GM23338 (cell line): ENCODE results near the gene ZNF10. TPM values are rescaled to one million over a fixed set of nuclear protein-coding genes. Genes with fewer than 3 reads are reported as not detected.

Experiments
- ATAC-seq: fragments of 200-7000 bp; cut with Tn5 transposase; 3 replicates; pipeline ENCODE4 v1.9.1; 2020
- DNase-seq: peaks from one replicate; pipeline ENCODE4 v3.0.0-alpha.2; 2015; ENCODE audit warnings: low spot score
- H2AFZ ChIP-seq: fragments of 200-600 bp; sonication (generic); 2 replicates; pipeline ENCODE4 v1.8.0; 2016; ENCODE audit warnings: antibody characterized with exemption, mild to moderate bottlenecking, moderate library complexity
- H3F3A ChIP-seq: fragments of 200-600 bp; sonication (generic); replicated peaks from 2 replicates; pipeline ENCODE4 v1.8.0; 2017; ENCODE audit warnings: antibody characterized with exemption, mixed run types, low read depth
- H3K27ac ChIP-seq: fragments of 200-600 bp; sonication (generic); 2 replicates; pipeline ENCODE4 v1.6.1; 2016; ENCODE audit warnings: low read depth
- H3K27me3 ChIP-seq: fragments of 200-600 bp; sonication (generic); 2 replicates; pipeline ENCODE4 v1.8.0; 2016; ENCODE audit warnings: mild to moderate bottlenecking, mixed run types, moderate library complexity; ENCODE audit not compliant: insufficient read depth
- H3K36me3 ChIP-seq: fragments of 200-600 bp; sonication (generic); 2 replicates; pipeline ENCODE4 v1.8.0; 2016; ENCODE audit warnings: mild to moderate bottlenecking; ENCODE audit not compliant: insufficient read depth
- H3K4me1 ChIP-seq: fragments of 200-600 bp; sonication (generic); 2 replicates; pipeline ENCODE4 v1.8.0; 2016; ENCODE audit warnings: mild to moderate bottlenecking, moderate library complexity; ENCODE audit not compliant: insufficient read depth
- H3K4me2 ChIP-seq: fragments of 200-600 bp; sonication (generic); 2 replicates; pipeline ENCODE4 v1.7.1; 2017; ENCODE audit warnings: mixed run types
- H3K4me3 ChIP-seq: fragments of 200-600 bp; sonication (generic); 2 replicates; pipeline ENCODE4 v1.6.1; 2016; ENCODE audit warnings: mixed run types
- H3K79me2 ChIP-seq: fragments of 200-600 bp; sonication (generic); replicated peaks from 2 replicates; pipeline ENCODE4 v1.8.0; 2017; ENCODE audit warnings: mild to moderate bottlenecking; ENCODE audit not compliant: insufficient read depth
- H3K9me2 ChIP-seq: fragments of 200-600 bp; sonication (generic); 2 replicates; pipeline ENCODE4 v1.8.0; 2017; ENCODE audit not compliant: insufficient read depth
- H4K20me1 ChIP-seq: fragments of 200-600 bp; sonication (generic); replicated peaks from 2 replicates; pipeline ENCODE4 v1.8.0; 2017; ENCODE audit warnings: mild to moderate bottlenecking; ENCODE audit not compliant: insufficient read depth
- H3K27ac Mint-ChIP-seq: 2 replicates; pipeline ENCODE4 v1.8.0; 2020; ENCODE audit warnings: inconsistent platforms, mild to moderate bottlenecking, moderate library complexity, mixed read lengths
- H3K27me3 Mint-ChIP-seq: 3 replicates; pipeline ENCODE4 v1.8.0; 2022; ENCODE audit warnings: low read depth, mild to moderate bottlenecking, moderate library complexity, mixed read lengths, inconsistent platforms; ENCODE audit not compliant: insufficient read depth, poor library complexity
- H3K36me3 Mint-ChIP-seq: 3 replicates; pipeline ENCODE4 v1.8.0; 2021; ENCODE audit warnings: low read depth, mild to moderate bottlenecking, inconsistent platforms, moderate library complexity, mixed read lengths
- H3K4me1 Mint-ChIP-seq: 3 replicates; pipeline ENCODE4 v1.8.0; 2020; ENCODE audit warnings: mild to moderate bottlenecking, inconsistent platforms, mixed read lengths
- H3K4me3 Mint-ChIP-seq: 3 replicates; pipeline ENCODE4 v1.8.0; 2021; ENCODE audit warnings: moderate library complexity, mild to moderate bottlenecking, inconsistent platforms, mixed read lengths
- H3K9me3 Mint-ChIP-seq: 3 replicates; pipeline ENCODE4 v1.8.0; 2020; ENCODE audit warnings: moderate library complexity, mild to moderate bottlenecking, inconsistent platforms, mixed read lengths
- CREB1 ChIP-seq: fragments of 250-450 bp; sonication (Bioruptor Pico); IDR thresholded peaks from 2 replicates; pipeline ENCODE4 v1.5.0; 2020; ENCODE audit warnings: low read depth, mild to moderate bottlenecking, moderate library complexity
- CTCF ChIP-seq, 2 experiments: fragments of 200-600 bp in 1 of 2; sonication (generic) in 1 of 2; conservative IDR thresholded peaks; 2 replicates each; pipeline versions ENCODE4 v1.5.1 to v1.6.1; 2016 to 2017; ENCODE audit warnings: antibody characterized with exemption in 2 of 2, low read depth in 2 of 2, mild to moderate bottlenecking in 2 of 2, moderate library complexity in 1 of 2
- EZH2phosphoT487 ChIP-seq: fragments of 200-600 bp; sonication (generic); IDR thresholded peaks from one replicate; pipeline ENCODE4 v1.8.1; 2018; ENCODE audit warnings: antibody characterized with exemption; ENCODE audit not compliant: unreplicated experiment
- NANOG ChIP-seq: IDR thresholded peaks from 2 replicates; pipeline ENCODE4 v1.6.1; 2016; ENCODE audit warnings: antibody characterized with exemption, borderline replicate concordance
- POLR2AphosphoS5 ChIP-seq: IDR thresholded peaks from 2 replicates; pipeline ENCODE4 v1.6.1; 2016; ENCODE audit warnings: antibody characterized with exemption, low read depth
- ZNF114 ChIP-seq: fragments of 250-450 bp; sonication (Bioruptor Pico); IDR thresholded peaks from 2 replicates; pipeline ENCODE4 v1.5.0; 2020; ENCODE audit warnings: mild to moderate bottlenecking, moderate library complexity
- ZNF331 ChIP-seq: fragments of 250-450 bp; sonication (Bioruptor Pico); IDR thresholded peaks from 2 replicates; pipeline ENCODE4 v1.5.0; 2020; ENCODE audit warnings: low read depth, mild to moderate bottlenecking, moderate library complexity
- ZNF462 ChIP-seq: fragments of 250-450 bp; sonication (Bioruptor Pico); IDR thresholded peaks from 2 replicates; pipeline ENCODE4 v1.5.0; 2020; ENCODE audit warnings: mild to moderate bottlenecking, moderate library complexity
- polyA plus RNA-seq: library from polyadenylated mRNA; unstranded; fragments of >200 nt; fragmentation: Nextera tagmentation; extraction: Ambion mirVana; gene quantifications from 2 replicates; pipeline ENCODE4 v1.2.1, GENCODE V29; 2016
- total RNA-seq: library from RNA; depleted of rRNA; stranded (reverse); fragments of >200 nt; shearing (Covaris generic); gene quantifications from 2 replicates; pipeline ENCODE4 v1.2.3, GENCODE V29; 2014
- TF ChIP-seq, protein P1 (sequence below): IDR thresholded peaks from one replicate; pipeline ENCODE4 v1.6.1; 2018; ENCODE audit warnings: antibody characterized with exemption; ENCODE audit not compliant: unreplicated experiment

ZNF10 gene
- total and polyA plus RNA-seq, 2 experiments from 2014 or later: 8.2 to 18.5 TPM

DNA sequence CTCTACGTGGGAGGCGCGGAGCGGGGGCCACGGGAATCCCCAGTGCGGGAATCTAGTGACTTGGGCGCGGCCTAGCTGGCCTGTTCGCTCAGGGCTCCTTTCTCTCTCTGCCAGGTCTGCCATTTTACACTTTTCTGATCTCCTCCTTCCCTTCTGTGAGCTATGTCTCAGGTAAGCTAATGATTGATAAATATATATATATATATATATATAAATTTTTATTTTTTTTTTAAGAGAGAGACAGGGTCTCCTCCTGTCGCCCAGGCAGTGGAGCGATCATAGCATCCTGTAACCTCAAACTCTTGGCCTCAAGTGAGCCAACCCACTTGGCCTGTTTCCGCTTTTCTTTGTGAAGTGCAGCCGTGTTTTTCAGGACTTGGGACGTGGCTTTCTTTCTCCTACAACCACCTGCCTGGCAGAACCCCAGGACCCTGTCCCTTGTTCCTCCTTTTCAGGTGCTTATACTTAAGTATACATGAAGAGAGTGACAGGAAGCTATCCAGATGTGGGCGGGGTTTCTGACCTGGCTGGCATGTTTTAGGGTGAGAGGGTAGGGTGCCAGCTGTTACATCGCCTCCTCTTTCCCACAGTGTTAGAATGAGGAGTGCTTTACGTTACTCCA, 49.2 kb upstream of the ZNF10 start (continued):
- TF ChIP-seq CTCF (conservative IDR thresholded peaks at IDR 0.05; ENCODE audit: low read depth in 2 of 2) (no peak), ZNF331 (no peak), CREB1 (CRISPR knock-in tag) (no peak)
- TF ChIP-seq, protein P1, sequence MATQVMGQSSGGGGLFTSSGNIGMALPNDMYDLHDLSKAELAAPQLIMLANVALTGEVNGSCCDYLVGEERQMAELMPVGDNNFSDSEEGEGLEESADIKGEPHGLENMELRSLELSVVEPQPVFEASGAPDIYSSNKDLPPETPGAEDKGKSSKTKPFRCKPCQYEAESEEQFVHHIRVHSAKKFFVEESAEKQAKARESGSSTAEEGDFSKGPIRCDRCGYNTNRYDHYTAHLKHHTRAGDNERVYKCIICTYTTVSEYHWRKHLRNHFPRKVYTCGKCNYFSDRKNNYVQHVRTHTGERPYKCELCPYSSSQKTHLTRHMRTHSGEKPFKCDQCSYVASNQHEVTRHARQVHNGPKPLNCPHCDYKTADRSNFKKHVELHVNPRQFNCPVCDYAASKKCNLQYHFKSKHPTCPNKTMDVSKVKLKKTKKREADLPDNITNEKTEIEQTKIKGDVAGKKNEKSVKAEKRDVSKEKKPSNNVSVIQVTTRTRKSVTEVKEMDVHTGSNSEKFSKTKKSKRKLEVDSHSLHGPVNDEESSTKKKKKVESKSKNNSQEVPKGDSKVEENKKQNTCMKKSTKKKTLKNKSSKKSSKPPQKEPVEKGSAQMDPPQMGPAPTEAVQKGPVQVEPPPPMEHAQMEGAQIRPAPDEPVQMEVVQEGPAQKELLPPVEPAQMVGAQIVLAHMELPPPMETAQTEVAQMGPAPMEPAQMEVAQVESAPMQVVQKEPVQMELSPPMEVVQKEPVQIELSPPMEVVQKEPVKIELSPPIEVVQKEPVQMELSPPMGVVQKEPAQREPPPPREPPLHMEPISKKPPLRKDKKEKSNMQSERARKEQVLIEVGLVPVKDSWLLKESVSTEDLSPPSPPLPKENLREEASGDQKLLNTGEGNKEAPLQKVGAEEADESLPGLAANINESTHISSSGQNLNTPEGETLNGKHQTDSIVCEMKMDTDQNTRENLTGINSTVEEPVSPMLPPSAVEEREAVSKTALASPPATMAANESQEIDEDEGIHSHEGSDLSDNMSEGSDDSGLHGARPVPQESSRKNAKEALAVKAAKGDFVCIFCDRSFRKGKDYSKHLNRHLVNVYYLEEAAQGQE: no peak

- Histone ChIP-seq H4K20me1 (no peaks in the 10 kb centered on the region), H3K79me2 (peaks cover 14% of the 10 kb centered on the region), H3K27ac (no peak overlapping the region), H3K4me2 (no peak overlapping the region), H2AFZ (no peak overlapping the region), H3K4me3 (no peak overlapping the region), H3F3A (no peaks in the 10 kb centered on the region), H3K36me3 (peaks cover 41% of the 10 kb centered on the region), H3K9me2 (peaks cover 11% of the 10 kb centered on the region), H3K27me3 (no peaks in the 10 kb centered on the region), H3K4me1 (peaks cover 5% of the 10 kb centered on the region; the same call in 1 of the 2 replicates)
- peaks cover 58% of the 10 kb centered on the region for H3K9me3 Mint-ChIP-seq
- peaks cover 8% of the 10 kb centered on the region for H3K27me3 Mint-ChIP-seq
- H3K27ac Mint-ChIP-seq: no peak overlapping the region
- H3K4me1 Mint-ChIP-seq: peaks cover 5% of the 10 kb centered on the region; the same call in 1 of the 3 replicates
- no peak for DNase-seq
- no peak for ATAC-seq
- H3K4me3 Mint-ChIP-seq: no peak overlapping the region
- H3K36me3 Mint-ChIP-seq: peaks cover 74% of the 10 kb centered on the region
- TF ChIP-seq, protein P1: no peak
- TF ChIP-seq NANOG: no peak
- no peak for TF ChIP-seq POLR2AphosphoS5
- TF ChIP-seq ZNF114 (CRISPR knock-in tag): no peak
- TF ChIP-seq EZH2phosphoT487: no peak
- no peak for TF ChIP-seq ZNF462
- TF ChIP-seq ZNF331: no peak
These were observed 47.1 kb upstream of the ZNF10 start for GRCh38 chr12:133083345-133083744.
